ENCODE results near the gene ARHGEF10L.

- TF ChIP-seq CTCF (IDR thresholded peaks at IDR 0.05) (no peak), EP300 (IDR thresholded peaks at IDR 0.05) (no peak), POLR2A (IDR thresholded peaks at IDR 0.05) (no peak), POLR2AphosphoS5 (IDR thresholded peaks at IDR 0.05) (no peak)
Observed at GRCh38 chr1:17632541-17633184, 93.2 kb downstream of the ARHGEF10L start.
